K562 (cell line): ENCODE measurements around the gene RXYLT1.

ENCODE experiments used
- CEBPG ChIP-seq, 3 experiments: fragments of 200-800 bp in 1 of 3; sonication (Bioruptor generic) in 1 of 3; sonication (generic) in 1 of 3; formaldehyde crosslinking in 1 of 3; IDR thresholded peaks in 2 of 3; conservative IDR thresholded peaks in 1 of 3; 2 replicates each; pipeline versions ENCODE4 v1.6.1 to v1.8.0; 2016 to 2022; ENCODE audit warnings: missing compliant biosample characterization in 2 of 3, missing genetic modification characterization in 2 of 3, mild to moderate bottlenecking in 1 of 3, missing genetic modification reagents in 1 of 3
- HIVEP1 ChIP-seq: fragments of 250-450 bp; sonication (Bioruptor Pico); IDR thresholded peaks from 2 replicates; pipeline ENCODE4 v1.4.0; 2020; ENCODE audit warnings: mild to moderate bottlenecking
- JUN ChIP-seq, 2 experiments: sonication (generic) in 1 of 2; formaldehyde crosslinking in 1 of 2; IDR thresholded peaks; 2 replicates each; pipeline versions ENCODE4 v1.6.1 to v1.8.0; 2012 to 2022; ENCODE audit warnings: borderline replicate concordance in 2 of 2, mild to moderate bottlenecking in 2 of 2, improper control_type of control experiment in 1 of 2, low read depth in 1 of 2, low read length in 1 of 2, missing genetic modification reagents in 1 of 2
- KAT2B ChIP-seq: IDR thresholded peaks from one replicate; pipeline ENCODE4 v1.6.1; 2012; ENCODE audit warnings: low read depth, mild to moderate bottlenecking, control low read depth, inconsistent platforms, low read length, moderate library complexity
- KDM1A ChIP-seq, 2 experiments: fragments of 450-650 bp; IDR thresholded peaks; 2 replicates each; pipeline ENCODE4 v1.6.1; 2016; ENCODE audit warnings: mild to moderate bottlenecking in 2 of 2
- KDM4B ChIP-seq, 2 experiments: fragments of 450-650 bp in 1 of 2; sonication (generic) in 1 of 2; IDR thresholded peaks; 2 replicates each; pipeline ENCODE4 v1.6.1; 2016 to 2017; ENCODE audit warnings: borderline replicate concordance in 2 of 2, antibody characterized with exemption in 1 of 2, low read depth in 1 of 2, mild to moderate bottlenecking in 1 of 2
- KDM5B ChIP-seq: fragments of 200-600 bp; sonication (generic); IDR thresholded peaks from 2 replicates; pipeline ENCODE4 v1.6.1; 2012; ENCODE audit warnings: low read depth, mild to moderate bottlenecking, moderate library complexity, low read length, control low read depth, inconsistent platforms; ENCODE audit not compliant: insufficient replicate concordance
- POLR2AphosphoS5 ChIP-seq: IDR thresholded peaks from 2 replicates; pipeline ENCODE4 v1.6.1; 2011; ENCODE audit warnings: mild to moderate bottlenecking, low read depth, low read length, moderate library complexity; ENCODE audit not compliant: control insufficient read depth, insufficient read depth
- SIN3A ChIP-seq, 2 experiments: fragments of 150-350 bp in 1 of 2; IDR thresholded peaks; 2 replicates each; pipeline ENCODE4 v1.6.1; 2011 to 2016; ENCODE audit warnings: borderline replicate concordance in 2 of 2, low read depth in 2 of 2, low read length in 2 of 2, mild to moderate bottlenecking in 2 of 2, moderate library complexity in 2 of 2; ENCODE audit not compliant: control insufficient read depth in 1 of 2
- USF1 ChIP-seq: sonication (generic); formaldehyde crosslinking; IDR thresholded peaks from 2 replicates; pipeline ENCODE4 v1.9.0; 2022; ENCODE audit warnings: mild to moderate bottlenecking, missing genetic modification reagents
- ZBTB7A ChIP-seq: IDR thresholded peaks from 2 replicates; pipeline ENCODE4 v1.6.1; 2011; ENCODE audit warnings: low read depth, mild to moderate bottlenecking, low read length, moderate library complexity, borderline replicate concordance; ENCODE audit not compliant: control insufficient read depth
- ZNF165 ChIP-seq: fragments of 250-450 bp; sonication (Bioruptor Pico); IDR thresholded peaks from 2 replicates; pipeline ENCODE4 v1.4.0; 2020; ENCODE audit warnings: borderline replicate concordance

- TF ChIP-seq POLR2AphosphoS5 (no peak), HIVEP1 (no peak), SIN3A (IDR thresholded peaks at IDR 0.05; ENCODE audit: borderline replicate concordance in 2 of 2, control insufficient read depth in 1 of 2, low read depth in 2 of 2, low read length in 2 of 2) (no peak), USF1 (CRISPR knock-in tag) (no peak), CEBPG (CRISPR knock-in tag; IDR thresholded peaks at IDR 0.05) (no peak), CEBPG (tag; conservative IDR thresholded peaks at IDR 0.05 in 1 of 2, IDR thresholded peaks at IDR 0.05 in 1 of 2) (no peak), KAT2B (no peak), KDM5B (no peak), ZNF165 (CRISPR knock-in tag) (no peak), KDM4B (IDR thresholded peaks at IDR 0.05; ENCODE audit: borderline replicate concordance in 2 of 2, low read depth in 1 of 2) (no peak), ZBTB7A (no peak), KDM1A (IDR thresholded peaks at IDR 0.05) (no peak), JUN (IDR thresholded peaks at IDR 0.05; ENCODE audit: borderline replicate concordance, low read depth, low read length) (no peak), JUN (CRISPR knock-in tag; IDR thresholded peaks at IDR 0.05; ENCODE audit: borderline replicate concordance) (no peak)
Observed at GRCh38 chr12:63766498-63766897, 13.2 kb upstream of the RXYLT1 start.
